ENCODE results near the gene FNDC3B. TPM values are rescaled to one million over a fixed set of nuclear protein-coding genes. Genes with fewer than 3 reads are reported as not detected.
A peak's percentile ranks its signal among the peaks of the same experiment; 100 is the strongest.

FNDC3B gene
- total and polyA plus RNA-seq, 2 donors, result 11.0 to 11.9 TPM

DNA sequence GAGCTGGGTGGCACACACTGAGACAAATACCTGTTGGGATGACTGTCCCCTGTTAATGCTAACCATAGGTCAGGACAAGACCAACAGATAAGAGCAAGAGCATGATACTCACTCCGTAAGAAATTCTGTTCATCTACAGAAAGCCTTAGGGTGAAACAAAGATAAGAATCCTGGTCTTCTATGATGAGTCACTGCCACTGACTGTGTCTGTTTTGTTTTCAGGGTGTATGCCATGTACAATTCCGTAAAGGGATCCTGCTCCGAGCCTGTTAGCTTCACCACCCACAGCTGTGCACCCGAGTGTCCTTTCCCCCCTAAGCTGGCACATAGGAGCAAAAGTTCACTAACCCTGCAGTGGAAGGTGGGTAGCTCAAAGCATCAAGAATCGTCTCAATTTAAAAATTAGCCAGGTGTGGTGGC, 267.8 kb downstream of the FNDC3B start:
- no peaks in the 10 kb centered on the region for H3K27me3 ChIP-seq (ENCODE audit: control insufficient read depth in 2 of 2, insufficient read depth in 1 of 2, low read length in 1 of 2)
- no peaks in the 10 kb centered on the region for H3K4me1 ChIP-seq (ENCODE audit: control insufficient read depth in 2 of 2, insufficient read depth in 2 of 2, low read length in 2 of 2)
- H3K36me3 ChIP-seq (ENCODE audit: control insufficient read depth in 2 of 2, insufficient read depth in 2 of 2, low read length in 1 of 2), result peaks cover 0 to 11% of the 10 kb centered on the region in 2 donors
- no peaks in the 10 kb centered on the region for H3K9me3 ChIP-seq (ENCODE audit: control insufficient read depth in 2 of 2, insufficient read depth in 1 of 2, low read length in 1 of 2)
- WGBS, result 97% methylated on average over 5 of the region's 5 CpGs
- DNase-seq (ENCODE audit: low read depth in 6 of 9, low spot score in 9 of 9), result no peak
- no peak overlapping the region for H3K4me3 ChIP-seq (ENCODE audit: low read length in 2 of 2)
- no peak overlapping the region for H3K27ac ChIP-seq (ENCODE audit: low read depth in 1 of 2, low read length in 1 of 2)

DNA sequence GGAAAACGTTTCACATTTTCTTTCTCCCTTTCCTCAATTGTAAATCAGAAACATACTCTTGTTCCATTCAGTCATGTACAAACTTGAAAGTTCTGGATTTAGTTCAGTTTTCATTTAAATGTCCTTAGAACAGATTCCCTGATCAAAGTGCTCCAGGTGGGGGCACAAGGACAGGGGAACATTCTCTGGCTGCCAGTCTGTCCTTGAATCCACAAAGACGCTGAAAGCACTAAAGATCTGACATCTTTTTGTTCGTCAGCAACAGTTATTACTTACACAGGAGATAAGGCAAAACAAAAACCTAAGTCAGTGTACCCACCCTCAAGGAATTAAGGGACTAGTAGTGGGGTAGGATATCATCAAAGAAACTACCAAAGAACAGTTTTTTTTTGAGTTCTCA, 269.7 kb downstream of the FNDC3B start:
- Histone ChIP-seq H3K4me1 (ENCODE audit: control insufficient read depth in 2 of 2, insufficient read depth in 2 of 2, low read length in 2 of 2) (peaks cover 0 to 6% of the 10 kb centered on the region in 2 donors), H3K9me3 (ENCODE audit: control insufficient read depth in 2 of 2, insufficient read depth in 1 of 2, low read length in 1 of 2) (no peaks in the 10 kb centered on the region), H3K36me3 (ENCODE audit: control insufficient read depth in 2 of 2, insufficient read depth in 2 of 2, low read length in 1 of 2) (peaks cover 0 to 11% of the 10 kb centered on the region in 2 donors), H3K27ac (ENCODE audit: low read depth in 1 of 2, low read length in 1 of 2) (no peak overlapping the region), H3K27me3 (ENCODE audit: control insufficient read depth in 2 of 2, insufficient read depth in 1 of 2, low read length in 1 of 2) (no peaks in the 10 kb centered on the region), H3K4me3 (ENCODE audit: low read length in 2 of 2) (no peak overlapping the region)
- no peak for DNase-seq (ENCODE audit: low read depth in 6 of 9, low spot score in 9 of 9)
- 94% methylated on average over 3 of the region's 3 CpGs for WGBS

DNA sequence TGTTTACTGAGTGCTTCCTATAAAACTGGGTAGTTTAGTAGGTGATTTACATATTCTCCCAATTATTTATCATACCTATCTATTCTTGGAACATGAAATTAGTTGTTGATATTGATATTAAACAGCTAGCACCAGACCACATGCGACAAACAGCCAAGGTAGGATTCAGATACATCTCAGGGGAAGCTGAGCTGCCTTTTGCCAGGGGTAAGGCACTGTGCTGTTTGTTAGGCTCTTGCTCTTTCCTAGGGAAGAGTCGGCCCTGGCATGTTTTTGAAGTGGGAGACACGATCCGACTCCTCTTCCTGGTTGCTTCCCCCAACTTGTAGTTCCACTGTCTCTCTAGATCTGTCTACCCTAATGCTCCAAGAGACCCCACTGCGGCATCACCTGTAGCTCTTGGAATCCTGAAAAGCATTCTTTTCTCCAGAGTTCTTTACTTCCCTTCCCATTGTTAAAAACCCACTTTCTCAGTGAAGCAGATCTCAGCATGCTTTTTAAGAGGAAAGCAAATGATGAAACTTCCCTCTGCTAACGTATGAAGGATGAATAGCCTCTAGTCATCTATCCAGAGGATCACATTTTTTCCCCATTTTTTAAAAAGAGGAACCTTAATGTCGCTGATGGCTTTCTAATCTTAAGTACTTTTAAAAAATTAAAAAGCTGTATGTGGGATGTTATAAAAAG, 270.5 kb downstream of the FNDC3B start:
- Histone ChIP-seq H3K9me3 (ENCODE audit: control insufficient read depth in 2 of 2, insufficient read depth in 1 of 2, low read length in 1 of 2) (no peaks in the 10 kb centered on the region), H3K36me3 (ENCODE audit: control insufficient read depth in 2 of 2, insufficient read depth in 2 of 2, low read length in 1 of 2) (peaks cover 0 to 11% of the 10 kb centered on the region in 2 donors), H3K27ac (ENCODE audit: low read depth in 1 of 2, low read length in 1 of 2) (no peak overlapping the region), H3K4me1 (ENCODE audit: control insufficient read depth in 2 of 2, insufficient read depth in 2 of 2, low read length in 2 of 2) (peaks cover 0 to 6% of the 10 kb centered on the region in 2 donors), H3K4me3 (ENCODE audit: low read length in 2 of 2) (no peak overlapping the region), H3K27me3 (ENCODE audit: control insufficient read depth in 2 of 2, insufficient read depth in 1 of 2, low read length in 1 of 2) (no peaks in the 10 kb centered on the region)
- WGBS, result 98% methylated on average over 7 of the region's 7 CpGs
- DNase-seq (ENCODE audit: low read depth in 6 of 9, low spot score in 9 of 9), result no peak

DNA sequence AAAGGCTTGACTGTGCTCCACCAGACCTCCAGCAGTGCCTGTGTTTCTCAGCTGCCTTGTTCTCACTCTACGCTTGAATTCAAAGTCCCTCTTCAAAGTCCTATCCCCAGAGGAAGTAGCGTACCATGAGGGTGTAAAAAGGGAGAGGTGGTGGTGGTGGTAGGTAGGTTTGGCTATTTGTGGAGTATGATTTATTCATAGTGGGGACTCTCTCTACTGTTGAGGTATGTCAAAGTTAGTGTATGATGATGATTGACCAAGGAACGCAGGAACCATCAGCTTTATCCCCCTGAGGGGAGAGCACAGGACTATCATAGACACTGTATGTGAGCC, 271.0 kb downstream of the FNDC3B start:
- no peak overlapping the region for H3K27ac ChIP-seq (ENCODE audit: low read depth in 1 of 2, low read length in 1 of 2)
- peaks cover 0 to 11% of the 10 kb centered on the region in 2 donors for H3K36me3 ChIP-seq (ENCODE audit: control insufficient read depth in 2 of 2, insufficient read depth in 2 of 2, low read length in 1 of 2)

DNA sequence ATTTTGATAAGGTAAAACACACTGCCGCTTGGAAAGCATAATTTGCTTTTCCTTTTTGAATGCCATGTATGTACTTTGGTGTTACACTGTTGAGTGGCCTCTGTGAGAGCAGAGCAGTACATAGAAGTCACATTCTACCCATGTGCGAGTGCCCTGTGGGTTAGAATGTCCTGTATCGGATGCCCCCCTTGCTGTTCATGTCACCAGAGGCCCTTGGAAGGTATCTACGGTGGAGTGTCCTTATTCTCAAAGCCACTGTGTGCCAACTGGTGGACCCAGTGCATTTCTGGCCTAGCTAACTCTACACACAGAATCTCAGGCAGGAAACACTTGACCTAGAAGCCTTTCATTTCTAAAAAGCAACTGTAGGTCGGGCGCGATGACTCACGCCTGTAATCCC, 271.8 kb downstream of the FNDC3B start:
- Histone ChIP-seq H3K36me3 (ENCODE audit: control insufficient read depth in 2 of 2, insufficient read depth in 2 of 2, low read length in 1 of 2) (peaks cover 0 to 11% of the 10 kb centered on the region in 2 donors), H3K4me3 (ENCODE audit: low read length in 2 of 2) (no peak overlapping the region), H3K27me3 (ENCODE audit: control insufficient read depth in 2 of 2, insufficient read depth in 1 of 2, low read length in 1 of 2) (no peaks in the 10 kb centered on the region), H3K27ac (ENCODE audit: low read depth in 1 of 2, low read length in 1 of 2) (no peak overlapping the region), H3K4me1 (ENCODE audit: control insufficient read depth in 2 of 2, insufficient read depth in 2 of 2, low read length in 2 of 2) (peaks cover 0 to 6% of the 10 kb centered on the region in 2 donors), H3K9me3 (ENCODE audit: control insufficient read depth in 2 of 2, insufficient read depth in 1 of 2, low read length in 1 of 2) (no peaks in the 10 kb centered on the region)
- 98% methylated on average over 8 of the region's 8 CpGs for WGBS
- no peak for DNase-seq (ENCODE audit: low read depth in 6 of 9, low spot score in 9 of 9)

More for the DNA sequence above, 271.0 kb downstream of the FNDC3B start:
- Histone ChIP-seq H3K9me3 (ENCODE audit: control insufficient read depth in 2 of 2, insufficient read depth in 1 of 2, low read length in 1 of 2) (no peaks in the 10 kb centered on the region), H3K4me3 (ENCODE audit: low read length in 2 of 2) (no peak overlapping the region), H3K4me1 (ENCODE audit: control insufficient read depth in 2 of 2, insufficient read depth in 2 of 2, low read length in 2 of 2) (peaks cover 0 to 6% of the 10 kb centered on the region in 2 donors), H3K27me3 (ENCODE audit: control insufficient read depth in 2 of 2, insufficient read depth in 1 of 2, low read length in 1 of 2) (no peaks in the 10 kb centered on the region)
- no peak for DNase-seq (ENCODE audit: low read depth in 6 of 9, low spot score in 9 of 9)
- 97% methylated on average over 3 of the region's 3 CpGs for WGBS

DNA sequence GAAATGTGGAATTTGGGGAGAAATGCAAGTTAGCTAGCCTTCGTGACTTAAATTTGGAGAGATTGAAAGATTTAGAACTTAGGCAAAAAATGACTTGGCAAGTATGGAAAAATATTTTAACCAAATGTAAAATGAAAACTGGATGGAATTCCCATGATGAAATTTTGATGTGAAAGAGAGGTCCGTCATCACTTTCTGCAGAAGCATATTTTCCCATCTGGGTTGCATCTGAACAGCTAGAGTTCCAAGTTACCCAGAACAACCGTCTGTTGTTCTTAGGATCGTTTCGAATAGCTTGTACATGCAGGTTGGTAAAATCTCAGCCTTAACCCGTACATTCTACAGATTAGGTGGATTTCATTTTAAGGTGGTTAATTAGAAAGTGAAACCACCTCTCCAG, 272.6 kb downstream of the FNDC3B start:
- Histone ChIP-seq H3K4me1 (ENCODE audit: control insufficient read depth in 2 of 2, insufficient read depth in 2 of 2, low read length in 2 of 2) (peaks cover 0 to 6% of the 10 kb centered on the region in 2 donors), H3K27me3 (ENCODE audit: control insufficient read depth in 2 of 2, insufficient read depth in 1 of 2, low read length in 1 of 2) (no peaks in the 10 kb centered on the region), H3K36me3 (ENCODE audit: control insufficient read depth in 2 of 2, insufficient read depth in 2 of 2, low read length in 1 of 2) (peaks cover 0 to 11% of the 10 kb centered on the region in 2 donors), H3K4me3 (ENCODE audit: low read length in 2 of 2) (no peak overlapping the region), H3K27ac (ENCODE audit: low read depth in 1 of 2, low read length in 1 of 2) (no peak overlapping the region), H3K9me3 (ENCODE audit: control insufficient read depth in 2 of 2, insufficient read depth in 1 of 2, low read length in 1 of 2) (no peaks in the 10 kb centered on the region)
- 93% methylated on average over 6 of the region's 6 CpGs for WGBS
- DNase-seq (ENCODE audit: low read depth in 6 of 9, low spot score in 9 of 9), result no peak

DNA sequence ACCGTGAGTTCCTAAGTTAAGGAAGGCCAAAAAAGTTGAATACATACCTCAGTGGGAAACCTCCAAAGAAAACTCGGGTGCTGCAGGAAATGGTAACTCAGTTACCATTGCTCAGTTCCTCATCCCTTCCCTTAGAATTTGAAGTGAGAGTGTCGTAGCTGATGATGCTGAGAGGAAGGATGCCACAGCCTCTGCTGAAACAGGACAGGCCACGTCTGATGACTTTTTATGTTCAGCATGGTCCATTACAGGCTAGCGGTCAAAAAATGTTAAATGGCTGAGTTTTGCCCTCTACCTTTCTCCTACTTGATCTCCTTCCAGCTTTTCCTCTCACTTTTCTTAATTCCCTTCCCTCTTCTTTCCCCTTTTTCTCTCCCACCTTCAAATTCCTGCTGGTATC, 273.3 kb downstream of the FNDC3B start:
- 85% methylated on average over 5 of the region's 5 CpGs for WGBS
- peaks cover 0 to 11% of the 10 kb centered on the region in 2 donors for H3K36me3 ChIP-seq (ENCODE audit: control insufficient read depth in 2 of 2, insufficient read depth in 2 of 2, low read length in 1 of 2)
- H3K27me3 ChIP-seq (ENCODE audit: control insufficient read depth in 2 of 2, insufficient read depth in 1 of 2, low read length in 1 of 2), result no peaks in the 10 kb centered on the region
- H3K4me3 ChIP-seq (ENCODE audit: low read length in 2 of 2), result no peak overlapping the region
- peak overlapping the region in 1 of 2 donors; percentile 21 for H3K27ac ChIP-seq (ENCODE audit: low read depth in 1 of 2, low read length in 1 of 2)
- no peaks in the 10 kb centered on the region for H3K9me3 ChIP-seq (ENCODE audit: control insufficient read depth in 2 of 2, insufficient read depth in 1 of 2, low read length in 1 of 2)
- no peak for DNase-seq (ENCODE audit: low read depth in 6 of 9, low spot score in 9 of 9)
- peaks cover 0 to 6% of the 10 kb centered on the region in 2 donors for H3K4me1 ChIP-seq (ENCODE audit: control insufficient read depth in 2 of 2, insufficient read depth in 2 of 2, low read length in 2 of 2)

DNA sequence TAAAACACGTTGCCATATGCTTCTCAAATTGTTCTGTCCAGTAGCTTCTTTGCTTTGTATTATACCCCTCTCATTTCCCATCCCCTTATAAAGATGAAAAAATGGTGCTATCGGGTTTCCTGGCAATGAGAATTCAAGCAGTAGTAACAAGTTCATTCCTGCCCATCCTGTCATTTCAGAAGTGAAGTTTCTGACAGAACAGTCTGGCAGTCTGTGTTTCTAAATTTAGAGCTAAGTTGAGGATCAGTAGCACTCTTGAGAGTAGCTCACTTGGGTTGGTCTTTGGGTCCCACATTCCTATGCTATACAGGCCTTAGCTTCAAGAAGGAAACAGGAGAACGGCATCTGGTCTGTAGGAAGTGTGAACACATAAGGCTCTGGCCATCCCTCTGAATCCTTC, 274.3 kb downstream of the FNDC3B start:
- peaks cover 0 to 6% of the 10 kb centered on the region in 2 donors for H3K4me1 ChIP-seq (ENCODE audit: control insufficient read depth in 2 of 2, insufficient read depth in 2 of 2, low read length in 2 of 2)
- no peaks in the 10 kb centered on the region for H3K9me3 ChIP-seq (ENCODE audit: control insufficient read depth in 2 of 2, insufficient read depth in 1 of 2, low read length in 1 of 2)
- no peak overlapping the region for H3K4me3 ChIP-seq (ENCODE audit: low read length in 2 of 2)
- peak overlapping the region in 1 of 2 donors; percentile 19 for H3K27ac ChIP-seq (ENCODE audit: low read depth in 1 of 2, low read length in 1 of 2)
- peaks cover 0 to 11% of the 10 kb centered on the region in 2 donors for H3K36me3 ChIP-seq (ENCODE audit: control insufficient read depth in 2 of 2, insufficient read depth in 2 of 2, low read length in 1 of 2)
- WGBS, result 93% methylated on average over 3 of the region's 3 CpGs
- no peaks in the 10 kb centered on the region for H3K27me3 ChIP-seq (ENCODE audit: control insufficient read depth in 2 of 2, insufficient read depth in 1 of 2, low read length in 1 of 2)
- no peak for DNase-seq (ENCODE audit: low read depth in 6 of 9, low spot score in 9 of 9)

DNA sequence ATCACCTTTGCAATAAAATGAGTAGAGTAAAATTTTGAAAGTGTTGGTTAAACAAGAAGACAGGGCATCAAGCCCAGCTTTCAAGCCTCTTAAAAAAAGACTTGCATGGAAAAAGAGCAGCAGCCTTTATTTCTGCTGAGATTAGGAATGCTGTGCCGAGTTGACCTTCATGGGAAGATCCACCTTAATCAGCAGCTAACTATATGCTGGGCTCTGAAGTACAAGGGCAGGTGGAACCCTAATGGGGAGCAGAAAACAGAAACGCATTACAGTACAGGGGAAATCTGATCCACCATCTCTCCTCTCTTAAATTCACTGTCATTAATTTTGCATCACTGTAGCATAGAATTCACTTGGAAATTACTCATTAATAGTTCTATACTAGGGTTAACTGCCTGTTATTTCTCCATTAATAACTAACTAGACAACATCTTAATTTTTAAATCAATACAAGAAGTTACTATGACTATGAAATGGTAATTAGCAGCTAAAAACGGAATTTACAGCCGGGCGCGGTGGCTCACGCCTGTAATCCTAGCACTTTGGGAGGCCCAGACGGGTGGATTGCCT, 275.3 kb downstream of the FNDC3B start:
- Histone ChIP-seq H3K4me1 (ENCODE audit: control insufficient read depth in 2 of 2, insufficient read depth in 2 of 2, low read length in 2 of 2) (peaks cover 0 to 6% of the 10 kb centered on the region in 2 donors), H3K36me3 (ENCODE audit: control insufficient read depth in 2 of 2, insufficient read depth in 2 of 2, low read length in 1 of 2) (peaks cover 0 to 10% of the 10 kb centered on the region in 2 donors), H3K27ac (ENCODE audit: low read depth in 1 of 2, low read length in 1 of 2) (no peak overlapping the region)

More for the DNA sequence above, 275.3 kb downstream of the FNDC3B start:
- 98% methylated on average over 8 of the region's 8 CpGs for WGBS
- Histone ChIP-seq H3K27me3 (ENCODE audit: control insufficient read depth in 2 of 2, insufficient read depth in 1 of 2, low read length in 1 of 2) (no peaks in the 10 kb centered on the region), H3K4me3 (ENCODE audit: low read length in 2 of 2) (no peak overlapping the region), H3K9me3 (ENCODE audit: control insufficient read depth in 2 of 2, insufficient read depth in 1 of 2, low read length in 1 of 2) (no peaks in the 10 kb centered on the region)
- no peak for DNase-seq (ENCODE audit: low read depth in 6 of 9, low spot score in 9 of 9)

Data from thymus (tissue), 11 donors.